Stimulated activated CD8-positive, alpha-beta memory T cell treated with anti-CD3 and anti-CD28 coated beads, Interleukin-2, amount 100 ng/mL, for 1 hour (primary cell): ENCODE measurements around the gene GGA1.
A peak's percentile ranks its signal among the peaks of the same experiment; 100 is the strongest.

Source experiments
- DNase-seq, 2 donors: peaks; one replicate each; pipeline ENCODE4 v3.0.0-alpha.2; 2020; ENCODE audit warnings: low read depth in 2 of 2

The GGA1 gene, protein sequence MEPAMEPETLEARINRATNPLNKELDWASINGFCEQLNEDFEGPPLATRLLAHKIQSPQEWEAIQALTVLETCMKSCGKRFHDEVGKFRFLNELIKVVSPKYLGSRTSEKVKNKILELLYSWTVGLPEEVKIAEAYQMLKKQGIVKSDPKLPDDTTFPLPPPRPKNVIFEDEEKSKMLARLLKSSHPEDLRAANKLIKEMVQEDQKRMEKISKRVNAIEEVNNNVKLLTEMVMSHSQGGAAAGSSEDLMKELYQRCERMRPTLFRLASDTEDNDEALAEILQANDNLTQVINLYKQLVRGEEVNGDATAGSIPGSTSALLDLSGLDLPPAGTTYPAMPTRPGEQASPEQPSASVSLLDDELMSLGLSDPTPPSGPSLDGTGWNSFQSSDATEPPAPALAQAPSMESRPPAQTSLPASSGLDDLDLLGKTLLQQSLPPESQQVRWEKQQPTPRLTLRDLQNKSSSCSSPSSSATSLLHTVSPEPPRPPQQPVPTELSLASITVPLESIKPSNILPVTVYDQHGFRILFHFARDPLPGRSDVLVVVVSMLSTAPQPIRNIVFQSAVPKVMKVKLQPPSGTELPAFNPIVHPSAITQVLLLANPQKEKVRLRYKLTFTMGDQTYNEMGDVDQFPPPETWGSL

DNA sequence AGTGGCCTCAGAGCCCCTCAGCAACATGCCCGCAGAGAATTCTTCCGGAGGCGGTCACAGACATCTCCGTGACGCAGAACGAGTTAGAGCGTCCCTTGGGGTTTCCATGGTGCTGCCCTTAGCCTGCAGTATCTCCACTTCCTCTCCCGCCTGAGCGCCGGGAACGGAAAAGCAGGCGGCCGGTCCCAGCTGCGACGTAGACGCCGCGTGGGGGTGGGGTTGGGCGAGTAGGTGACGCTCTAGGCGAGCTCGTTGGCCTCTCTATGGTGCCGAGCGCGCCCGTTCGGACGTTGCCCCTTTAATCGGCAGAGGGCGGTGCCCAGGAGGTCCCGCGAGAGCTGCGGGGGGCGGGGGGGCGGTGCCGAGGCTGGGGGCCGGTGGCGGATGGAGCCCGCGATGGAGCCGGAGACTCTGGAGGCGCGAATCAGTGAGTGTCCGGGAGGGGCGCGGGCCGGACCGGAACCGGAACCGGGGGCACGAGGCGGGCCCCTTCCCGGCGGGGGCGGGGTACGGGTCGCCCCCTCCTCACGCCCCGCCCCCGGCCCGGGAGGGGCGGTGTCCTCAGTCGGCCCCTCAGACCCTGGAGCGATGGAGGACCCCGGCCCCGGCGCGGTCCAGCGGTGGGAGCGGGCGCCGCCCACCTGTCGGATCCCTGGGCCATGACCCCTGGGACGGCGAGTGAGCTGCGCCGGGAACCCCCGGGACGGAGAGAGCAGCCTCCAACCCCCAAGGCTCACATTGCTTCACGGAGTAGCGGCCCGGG lies at the start of gene GGA1:
TSS of gene GGA1 (plus strand) at position 358 of the 763 bp plus-strand sequence. CDS start at position 385, 27 bp downstream.
- DNase-seq: peak; percentile 85 to 94

DNA sequence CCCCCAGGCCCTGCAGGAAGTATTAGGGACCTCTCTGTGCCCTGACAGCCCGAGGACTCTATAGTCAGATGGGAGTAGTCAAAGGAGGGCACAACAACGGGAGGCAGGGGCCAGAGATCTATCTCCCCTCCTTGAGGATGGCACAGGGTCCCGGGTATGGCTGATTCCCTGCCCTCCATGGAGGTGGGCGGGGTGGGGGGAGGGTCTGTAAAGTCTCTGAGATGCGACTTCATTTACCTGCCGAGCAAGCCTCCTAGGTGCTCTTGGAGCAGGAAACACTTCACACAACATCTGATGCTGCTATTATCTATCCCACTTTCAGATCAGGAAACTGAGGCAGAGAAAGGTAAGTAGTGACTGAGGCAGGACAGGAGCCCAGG lies 49.1 kb upstream of the GGA1 start:
- no peak for DNase-seq

DNA sequence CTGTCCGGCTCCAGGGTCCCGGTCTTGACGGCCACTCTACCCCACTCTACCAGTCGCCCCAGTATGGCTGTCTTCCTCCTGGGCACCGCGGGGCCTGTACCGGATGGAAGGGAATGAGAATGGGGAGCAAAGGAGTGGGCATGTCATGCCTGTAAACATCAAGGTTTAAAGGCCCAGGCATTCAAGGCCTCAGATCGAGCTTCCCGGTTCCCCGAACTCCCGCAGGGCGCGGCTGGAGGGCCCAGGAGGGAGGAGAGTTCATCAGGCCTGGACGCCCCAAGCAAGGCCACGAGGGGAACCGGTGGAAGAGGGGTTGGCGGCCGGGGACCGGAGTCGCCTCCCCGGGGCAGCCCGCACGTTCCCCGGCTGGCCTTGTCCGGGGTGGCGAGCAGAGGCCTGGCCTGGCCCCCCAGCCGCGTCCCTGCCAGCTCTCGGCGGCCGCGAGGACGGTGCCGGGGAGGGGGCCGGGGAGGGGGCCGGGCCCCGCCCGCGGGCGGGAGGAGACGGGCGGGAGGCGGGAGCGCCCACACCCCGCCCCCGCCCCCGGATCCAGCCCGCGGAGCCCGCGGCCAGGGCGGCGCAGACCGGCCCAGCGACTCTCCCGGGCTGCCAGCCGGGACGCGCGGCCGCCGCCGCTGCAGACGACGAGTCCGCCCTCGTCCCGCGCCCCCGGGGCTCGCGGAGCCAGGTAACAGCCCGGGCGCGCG lies 48.6 kb upstream of the GGA1 start, which contains the start of gene CDC42EP1:
TSS of gene CDC42EP1 (plus strand) at position 580 of the 707 bp plus-strand sequence. CDS start 5,870 bp downstream, outside the sequence.
- no peak for DNase-seq

DNA sequence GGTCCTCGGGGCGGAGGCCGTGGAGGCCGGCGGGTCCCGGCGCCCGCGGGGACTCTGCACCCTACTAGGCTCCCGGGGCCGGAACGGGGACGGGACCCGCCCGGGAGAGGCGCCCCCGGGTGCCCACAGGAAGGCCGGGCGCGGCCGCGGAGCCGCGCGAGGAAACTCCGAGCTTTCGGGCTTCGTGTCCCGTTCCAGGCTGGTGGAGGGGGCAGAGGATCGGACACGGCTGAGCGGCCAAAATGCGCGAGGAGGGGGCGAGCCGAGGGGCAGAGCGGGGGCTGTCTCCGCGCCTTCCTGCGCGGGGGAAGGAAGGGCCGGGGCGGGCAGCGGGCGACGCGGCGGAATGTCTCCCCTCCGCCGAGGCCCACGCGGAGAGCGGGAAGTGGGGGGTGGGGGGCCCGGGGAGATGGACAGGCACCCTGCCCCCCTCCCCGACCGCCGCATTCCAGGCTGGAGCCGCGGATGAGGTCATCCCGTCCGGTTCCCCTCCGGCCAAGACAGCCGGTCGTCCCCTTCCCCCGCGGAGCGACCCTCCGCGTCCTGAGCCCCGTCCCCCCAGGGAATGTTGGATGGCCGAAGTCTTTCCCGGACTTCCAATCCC lies 47.9 kb upstream of the GGA1 start:
- no peak for DNase-seq

DNA sequence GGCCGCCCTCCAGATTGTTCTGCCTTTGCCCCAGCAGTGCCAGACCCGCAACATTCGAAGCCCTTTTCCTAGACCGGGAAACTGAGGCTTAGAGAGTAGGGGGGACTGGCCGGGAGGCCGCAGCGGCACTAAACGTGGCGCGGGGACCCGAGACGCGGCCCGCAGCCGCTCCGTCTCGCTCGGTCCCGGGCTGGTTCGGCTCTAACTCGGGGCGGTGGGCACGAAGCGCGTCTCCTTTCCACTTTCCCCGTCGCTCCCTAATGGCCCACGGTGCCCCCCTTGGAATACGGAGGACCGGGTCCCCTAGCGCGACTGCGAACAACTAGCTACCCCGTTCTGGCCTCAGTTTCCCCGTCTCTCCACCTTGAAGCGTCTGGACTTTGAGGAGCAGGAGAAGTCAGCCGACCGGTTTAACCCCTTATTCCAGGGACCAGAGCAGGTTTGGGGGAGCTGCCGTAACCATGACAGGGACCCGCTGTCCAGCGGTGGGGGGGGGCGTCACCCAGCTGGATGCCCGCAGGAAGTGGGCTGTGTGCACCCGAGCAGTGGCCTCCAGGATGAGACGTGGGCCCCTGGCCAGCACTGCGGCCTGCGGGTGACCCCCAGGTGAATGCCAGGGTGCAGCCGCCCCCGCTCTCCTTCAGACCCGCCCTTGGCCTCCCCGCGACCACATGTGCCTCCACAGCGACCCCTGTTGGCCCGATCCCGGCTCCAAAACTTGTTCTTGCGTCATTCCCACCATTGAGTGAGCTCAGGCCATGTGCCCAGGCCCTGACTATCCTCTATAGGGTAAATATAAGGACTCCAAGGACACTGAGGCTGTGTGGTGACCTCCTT lies 47.2 kb upstream of the GGA1 start:
- DNase-seq: peak; percentile 46 to 54

DNA sequence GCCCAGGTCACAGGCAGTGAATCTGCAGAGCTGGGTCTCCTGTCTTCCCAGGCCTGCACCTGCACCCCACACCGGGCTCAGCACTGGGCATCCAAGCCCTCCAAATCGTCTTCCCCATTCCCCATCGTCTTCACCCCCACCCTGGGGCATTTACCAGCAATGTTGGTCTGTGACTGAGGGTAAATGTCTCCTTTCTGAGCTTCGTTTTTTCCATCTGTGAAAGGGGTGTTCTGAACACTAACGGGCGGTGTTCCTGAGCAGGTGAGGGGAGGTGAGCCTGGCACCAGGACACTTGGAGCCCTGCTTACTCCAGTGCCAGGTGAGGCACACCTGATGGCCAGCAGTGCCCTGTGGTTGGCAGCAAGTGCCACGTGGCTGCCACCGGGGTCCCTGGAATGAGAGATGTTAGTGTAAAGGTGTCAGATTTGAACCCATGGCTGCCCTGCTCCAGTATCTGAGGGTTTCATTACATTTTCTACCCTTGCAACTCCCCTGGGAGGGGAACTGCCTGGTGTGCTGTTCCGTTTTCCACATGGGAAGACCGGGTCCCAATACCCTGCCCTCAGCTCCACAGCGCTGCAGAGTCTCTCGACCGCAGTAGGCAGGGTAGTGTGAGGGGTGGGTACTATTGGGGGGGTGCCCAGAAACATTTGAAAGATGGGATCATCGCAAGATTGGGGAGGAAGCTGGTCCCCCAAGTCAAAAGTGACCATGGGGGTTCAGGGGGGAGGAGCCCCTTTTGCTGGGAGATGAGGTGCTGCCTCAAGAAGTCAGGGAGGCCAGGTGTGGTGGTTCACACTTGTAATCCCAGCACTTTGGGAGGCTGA lies 46.4 kb upstream of the GGA1 start:
- no peak for DNase-seq

DNA sequence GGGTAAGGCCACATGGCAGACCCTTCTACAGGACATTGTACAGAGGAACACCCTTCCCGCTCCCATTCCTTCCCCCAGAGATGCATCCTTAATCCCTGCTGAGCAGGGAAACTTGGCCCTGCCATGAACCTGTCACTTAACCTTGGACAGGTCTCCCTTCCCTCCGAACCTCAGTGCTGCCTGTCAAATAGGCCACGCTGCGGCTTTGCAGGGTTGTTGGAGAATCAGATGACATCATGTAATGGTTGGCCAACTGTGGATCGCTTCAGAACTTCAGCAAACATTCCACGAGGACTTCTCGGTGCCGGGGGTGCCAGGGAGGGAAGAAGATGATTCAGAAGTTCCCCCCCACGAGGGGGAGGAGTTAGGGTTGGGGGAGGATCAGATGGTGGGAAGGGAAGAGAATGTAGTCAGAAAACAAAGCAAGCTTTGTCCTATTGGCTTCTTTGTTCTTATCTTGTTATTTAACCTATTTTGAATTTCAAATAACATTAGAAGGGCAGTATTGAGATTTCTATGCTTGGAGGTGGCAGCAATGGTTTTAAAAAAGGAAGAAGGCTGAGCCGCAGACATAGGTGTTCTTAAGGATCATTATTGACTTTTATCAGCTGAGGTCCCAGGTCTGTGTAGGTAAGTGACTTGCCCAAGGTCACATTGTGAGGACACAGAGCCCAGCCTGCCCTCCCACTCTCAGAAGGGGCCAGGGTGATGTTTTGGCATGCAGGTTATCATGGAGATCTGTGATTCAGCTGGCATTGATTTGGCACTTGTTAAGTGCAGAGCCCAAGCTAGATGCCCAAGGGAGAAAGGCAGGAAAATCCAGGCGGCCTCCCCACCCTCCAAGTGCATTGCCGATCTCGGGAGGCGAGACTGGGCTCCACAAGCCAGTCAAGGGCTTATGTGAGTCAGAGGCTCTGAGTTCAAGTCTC lies 45.2 kb upstream of the GGA1 start:
- DNase-seq: no peak

DNA sequence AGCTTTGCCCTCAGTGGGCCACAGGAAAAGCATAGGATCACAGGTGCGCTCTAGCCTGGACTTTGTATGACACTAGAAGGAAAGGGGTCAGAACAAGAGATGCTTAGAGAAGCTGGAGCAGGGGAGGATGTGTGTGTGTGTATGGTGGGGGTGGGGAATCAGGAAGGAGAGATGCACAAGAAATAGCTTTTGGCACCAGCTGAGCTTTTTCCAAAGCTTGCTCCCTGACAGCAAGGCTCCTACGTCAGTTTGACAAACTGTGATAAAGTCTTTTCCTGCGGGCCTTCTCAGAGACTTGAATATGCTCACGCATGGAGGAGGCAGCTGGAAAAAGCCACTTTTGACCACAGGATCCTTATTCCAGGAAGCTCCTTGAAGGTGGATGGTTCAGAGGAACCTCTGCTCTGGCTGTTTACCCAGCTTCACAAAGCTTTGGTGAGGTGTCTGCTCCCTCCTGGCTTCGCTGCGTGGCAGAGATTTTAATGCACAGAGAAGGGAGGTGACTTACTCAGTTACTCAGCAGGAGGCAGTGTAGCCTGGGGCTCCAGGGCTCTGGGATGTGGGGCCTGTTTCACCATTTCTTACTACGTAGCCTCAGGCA lies 44.4 kb upstream of the GGA1 start:
- DNase-seq: no peak

DNA sequence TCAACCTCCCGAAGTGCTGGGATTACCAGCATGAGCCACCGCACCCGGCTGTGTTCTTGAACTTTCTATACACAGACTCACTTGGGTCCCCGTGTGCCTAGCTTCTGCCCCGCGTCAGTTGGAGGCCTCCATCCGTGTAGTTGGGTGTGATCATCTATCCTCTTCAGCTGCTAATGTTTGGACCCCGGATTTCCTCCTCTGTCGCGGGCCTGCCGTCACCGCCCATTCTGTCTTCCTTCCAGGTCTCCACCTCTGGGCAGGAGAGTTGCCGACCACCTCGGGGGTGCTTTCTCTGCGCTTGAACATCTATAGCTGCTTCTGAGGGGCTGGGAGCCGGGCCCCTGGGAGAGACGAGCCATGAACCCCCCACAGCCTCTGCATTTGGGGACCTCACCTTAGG lies 42.8 kb upstream of the GGA1 start:
- no peak for DNase-seq

DNA sequence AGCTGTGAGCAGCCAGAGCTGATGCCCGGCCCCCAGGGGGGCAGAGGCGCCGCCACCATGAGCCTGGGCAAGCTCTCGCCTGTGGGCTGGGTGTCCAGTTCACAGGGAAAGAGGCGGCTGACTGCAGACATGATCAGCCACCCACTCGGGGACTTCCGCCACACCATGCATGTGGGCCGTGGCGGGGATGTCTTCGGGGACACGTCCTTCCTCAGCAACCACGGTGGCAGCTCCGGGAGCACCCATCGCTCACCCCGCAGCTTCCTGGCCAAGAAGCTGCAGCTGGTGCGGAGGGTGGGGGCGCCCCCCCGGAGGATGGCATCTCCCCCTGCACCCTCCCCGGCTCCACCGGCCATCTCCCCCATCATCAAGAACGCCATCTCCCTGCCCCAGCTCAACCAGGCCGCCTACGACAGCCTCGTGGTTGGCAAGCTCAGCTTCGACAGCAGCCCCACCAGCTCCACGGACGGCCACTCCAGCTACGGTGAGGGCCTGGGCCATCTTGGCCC lies 42.3 kb upstream of the GGA1 start:
- DNase-seq: peak in 1 of 2 donors; percentile 21

DNA sequence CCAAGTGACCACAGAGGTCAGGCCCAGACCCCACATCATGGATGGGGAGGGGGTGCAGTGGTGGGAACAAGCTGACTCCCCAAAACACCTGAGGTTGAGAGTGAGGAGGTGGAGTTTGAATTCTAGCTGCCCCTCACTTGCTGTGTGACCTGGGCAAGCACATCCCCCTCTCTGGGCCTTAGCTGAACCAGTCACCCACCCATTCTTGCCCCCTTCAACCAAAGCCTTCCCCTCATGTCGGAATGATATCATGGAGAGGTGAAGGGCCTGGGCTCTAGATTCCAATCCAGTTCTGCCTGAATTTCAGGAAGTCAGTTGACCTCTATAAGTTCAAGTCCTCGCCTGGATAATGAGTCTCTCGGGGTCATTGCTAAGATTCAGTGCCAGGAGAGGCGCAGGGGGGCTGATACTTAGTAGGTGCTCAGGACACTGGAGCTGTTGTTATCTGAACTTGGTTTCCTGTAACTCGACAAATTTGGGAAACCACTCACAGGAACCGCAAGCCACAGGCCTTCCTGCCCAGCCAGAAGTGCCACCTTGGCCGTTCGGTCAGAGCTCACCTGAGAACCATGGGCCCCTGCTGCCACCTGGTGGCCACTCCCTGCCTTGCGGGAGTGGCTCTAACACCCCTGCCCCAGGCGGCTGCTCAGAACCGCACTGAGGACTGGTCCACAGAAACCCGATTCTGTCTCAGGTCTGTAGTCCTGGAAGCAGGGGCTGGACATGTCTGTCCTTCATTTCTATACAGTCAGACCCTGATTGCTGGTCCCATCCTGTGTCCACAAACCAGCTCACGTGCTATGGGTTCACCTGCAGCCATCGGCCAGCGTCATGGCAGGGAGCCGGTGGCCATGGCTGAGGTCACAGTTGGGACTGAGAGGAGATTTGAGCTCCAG lies 41.5 kb upstream of the GGA1 start:
- DNase-seq: peak; percentile 81 to 82

DNA sequence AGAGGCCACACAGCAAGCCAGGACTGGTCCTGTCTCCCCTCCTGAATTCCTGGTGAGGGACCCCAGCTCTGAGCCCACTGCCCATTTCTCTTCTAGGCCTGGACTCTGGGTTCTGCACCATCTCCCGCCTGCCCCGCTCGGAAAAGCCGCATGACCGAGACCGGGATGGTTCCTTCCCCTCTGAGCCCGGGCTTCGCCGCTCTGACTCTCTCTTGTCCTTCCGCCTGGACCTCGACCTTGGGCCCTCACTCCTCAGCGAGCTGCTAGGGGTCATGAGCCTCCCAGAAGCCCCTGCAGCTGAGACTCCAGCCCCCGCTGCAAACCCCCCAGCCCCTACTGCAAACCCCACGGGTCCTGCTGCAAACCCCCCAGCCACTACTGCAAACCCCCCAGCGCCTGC lies 40.6 kb upstream of the GGA1 start:
- no peak for DNase-seq

DNA sequence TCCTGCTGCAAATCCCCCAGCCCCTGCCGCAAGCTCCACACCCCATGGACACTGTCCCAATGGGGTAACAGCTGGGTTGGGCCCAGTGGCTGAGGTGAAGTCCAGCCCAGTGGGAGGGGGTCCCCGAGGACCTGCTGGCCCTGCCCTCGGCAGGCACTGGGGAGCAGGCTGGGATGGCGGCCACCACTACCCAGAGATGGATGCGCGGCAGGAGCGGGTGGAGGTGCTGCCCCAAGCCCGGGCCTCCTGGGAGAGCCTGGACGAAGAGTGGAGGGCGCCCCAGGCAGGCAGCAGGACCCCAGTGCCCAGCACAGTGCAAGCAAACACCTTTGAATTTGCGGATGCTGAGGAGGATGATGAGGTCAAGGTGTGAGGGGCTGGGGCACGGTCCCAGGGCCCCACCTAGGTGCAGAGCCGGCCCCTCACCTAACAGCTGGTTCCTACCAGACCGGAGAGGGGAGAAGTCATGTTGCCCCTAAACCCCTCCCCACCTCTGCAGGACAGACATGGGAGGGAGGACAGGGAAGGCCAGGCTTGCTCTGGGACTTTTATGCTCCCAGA lies 40.1 kb upstream of the GGA1 start:
- no peak for DNase-seq

DNA sequence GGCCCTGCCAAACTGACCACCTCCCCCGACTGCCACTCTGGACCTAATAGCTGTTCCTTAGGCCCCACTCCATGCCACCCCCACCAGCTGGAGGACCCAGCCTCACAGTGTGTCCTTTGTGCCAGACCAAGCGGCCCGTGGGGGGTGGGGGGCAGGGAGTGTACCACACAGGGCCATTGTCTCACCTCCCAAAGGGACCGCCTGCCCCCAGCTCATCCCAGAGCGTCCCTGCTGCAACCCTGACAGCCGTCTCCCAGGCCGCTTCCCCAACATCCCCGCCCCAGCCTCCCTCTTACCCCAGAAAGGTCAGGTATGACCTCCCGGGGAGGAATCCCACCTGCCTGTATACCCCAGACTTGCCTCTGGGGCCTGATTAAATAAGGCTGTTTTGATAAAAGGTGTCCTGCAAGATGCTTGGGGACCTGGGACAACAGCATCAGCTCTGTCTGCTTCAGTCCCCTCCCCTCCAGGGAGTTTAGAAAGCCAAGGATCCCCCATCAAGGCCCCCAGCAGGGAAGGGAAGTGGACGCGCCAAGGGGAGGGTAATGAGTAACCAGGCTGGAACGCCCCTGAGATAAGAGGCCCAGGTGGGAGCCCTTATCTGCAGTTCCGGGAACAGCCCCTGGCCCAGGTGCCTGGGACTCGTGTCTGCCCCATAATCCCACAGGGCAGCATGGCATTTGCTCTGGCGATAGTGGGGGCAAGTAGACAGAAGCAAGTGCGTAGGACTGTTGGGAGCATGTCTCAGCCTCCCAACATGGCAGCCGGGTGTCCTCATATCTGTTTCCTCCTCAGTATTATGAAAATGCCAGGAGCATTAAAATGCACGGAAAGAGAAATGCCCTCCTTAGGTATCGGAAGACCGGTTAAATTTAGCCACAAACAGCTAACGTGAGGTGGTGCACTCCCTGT lies 39.4 kb upstream of the GGA1 start:
- no peak for DNase-seq

DNA sequence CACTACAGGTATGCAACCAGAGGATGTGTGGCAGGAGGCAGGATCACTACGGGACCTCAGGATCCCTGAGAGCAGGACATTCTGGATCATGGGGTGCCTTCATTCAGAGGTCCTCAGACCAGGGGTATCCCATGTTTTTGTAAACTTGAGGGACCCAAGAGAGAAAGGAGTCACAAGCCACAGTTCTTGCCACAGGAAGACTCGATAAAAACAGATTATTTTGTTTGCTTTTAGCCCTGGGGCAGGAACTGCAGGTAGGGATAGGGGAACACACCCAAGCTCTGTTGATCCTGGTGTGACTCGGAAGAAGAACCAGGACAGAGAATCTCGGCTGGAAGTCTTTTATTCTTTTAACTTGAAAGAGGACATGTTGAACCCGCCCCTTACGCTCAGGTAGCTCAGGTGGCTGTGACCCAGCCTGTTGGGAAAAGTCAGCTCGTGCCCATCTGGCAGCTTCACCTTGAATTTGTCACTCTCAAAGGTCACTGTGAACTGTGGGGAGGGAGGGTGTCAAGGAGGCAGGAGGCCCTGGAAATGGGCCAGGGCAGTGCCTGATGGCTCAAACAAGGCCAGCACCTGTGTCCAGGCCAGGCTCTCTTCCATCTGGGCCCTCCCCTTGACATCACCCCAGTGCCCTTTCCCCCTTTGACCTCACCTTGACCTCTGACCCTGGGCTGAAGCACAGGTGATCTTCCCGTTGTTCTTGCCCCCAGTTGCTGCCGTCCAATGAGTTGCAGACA lies 38.5 kb upstream of the GGA1 start:
- no peak for DNase-seq
